Ectodermal cell (in vitro differentiated cells): ENCODE data around the gene CDH4.

Experiments
- H3K27ac ChIP-seq: 2 replicates; pipeline ENCODE4 v1.7.0; 2013; ENCODE audit warnings: mild to moderate bottlenecking, low read depth, low read length; ENCODE audit not compliant: insufficient read depth, poor library complexity, severe bottlenecking
- H3K27me3 ChIP-seq: 2 replicates; pipeline ENCODE4 v1.7.0; 2013; ENCODE audit warnings: mild to moderate bottlenecking, low read length; ENCODE audit not compliant: insufficient read depth, control insufficient read depth, poor library complexity, severe bottlenecking
- H3K36me3 ChIP-seq: one replicate; pipeline ENCODE4 v1.7.0; 2013; ENCODE audit warnings: low read length; ENCODE audit not compliant: control insufficient read depth, insufficient read depth
- H3K4me1 ChIP-seq: one replicate; pipeline ENCODE4 v1.7.0; 2013; ENCODE audit warnings: low read length; ENCODE audit not compliant: control insufficient read depth, insufficient read depth
- H3K4me3 ChIP-seq: 2 replicates; pipeline ENCODE4 v1.7.0; 2013; ENCODE audit warnings: low read depth, low read length, control low read depth; ENCODE audit not compliant: insufficient read depth
- H3K9me3 ChIP-seq: 2 replicates; pipeline ENCODE4 v1.7.0; 2013; ENCODE audit warnings: mild to moderate bottlenecking, low read length, moderate library complexity; ENCODE audit not compliant: control insufficient read depth
- WGBS, 2 experiments: methylation state at CpG; one replicate each; pipeline ENCODE4 v1.1.7; 2013; ENCODE audit warnings: missing lambda C conversion rate in 2 of 2; 5-methylcytosine and 5-hydroxymethylcytosine counted together

CDH4 gene

DNA sequence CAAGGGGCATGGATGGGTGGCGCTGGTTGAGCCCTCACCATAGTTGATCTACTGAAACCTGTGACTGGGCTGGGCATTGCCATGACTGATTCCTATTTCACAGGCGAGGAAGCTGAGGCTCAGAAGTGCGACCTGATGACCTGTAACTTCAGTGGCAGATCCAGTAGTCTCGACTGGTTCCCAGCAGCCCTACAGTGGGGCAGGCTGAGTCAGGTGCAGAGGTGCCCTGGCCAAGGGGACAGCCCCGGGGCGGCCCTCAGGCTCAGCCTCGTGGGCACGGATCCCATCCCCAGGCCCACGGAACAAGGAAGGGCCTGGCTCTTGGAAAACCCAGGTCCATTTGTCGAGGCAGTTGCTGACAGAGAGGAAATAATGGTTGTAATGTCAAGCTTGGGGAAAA is 283.0 kb downstream of the CDH4 start:
- WGBS, 2 experiments: 89% methylated on average over 10 of the region's 10 CpGs
- no peak overlapping the region for H3K4me3 ChIP-seq
- H3K36me3 ChIP-seq: no peaks in the 10 kb centered on the region
- no peak overlapping the region for H3K27ac ChIP-seq
- no peaks in the 10 kb centered on the region for H3K9me3 ChIP-seq
- no peaks in the 10 kb centered on the region for H3K27me3 ChIP-seq
- no peaks in the 10 kb centered on the region for H3K4me1 ChIP-seq

DNA sequence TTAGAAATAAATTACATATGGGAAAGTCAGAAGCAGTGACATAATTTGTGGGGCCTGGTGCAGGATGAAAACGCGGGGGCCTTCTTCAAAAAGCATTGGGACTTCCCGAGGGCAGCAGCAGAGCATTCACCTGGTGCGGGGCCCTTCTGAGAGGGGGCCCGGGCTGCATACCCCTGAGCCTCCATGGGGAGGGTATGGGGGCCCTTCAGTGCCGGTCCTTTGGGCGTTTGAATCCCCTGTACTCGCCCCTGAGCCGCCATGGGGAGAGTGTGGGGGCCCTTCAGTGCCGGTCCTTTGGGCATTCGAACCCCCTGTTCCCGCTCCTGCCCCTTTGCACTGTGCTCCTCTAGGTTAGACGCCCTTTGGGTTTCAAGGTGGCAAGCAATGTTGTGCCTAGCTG is 283.5 kb downstream of the CDH4 start:
- H3K27me3 ChIP-seq: no peaks in the 10 kb centered on the region
- H3K4me3 ChIP-seq: no peak overlapping the region
- no peaks in the 10 kb centered on the region for H3K36me3 ChIP-seq
- no peaks in the 10 kb centered on the region for H3K4me1 ChIP-seq
- no peaks in the 10 kb centered on the region for H3K9me3 ChIP-seq
- WGBS, 2 experiments: 92 to 94% methylated on average over 13 of the region's 13 CpGs
- no peak overlapping the region for H3K27ac ChIP-seq

DNA sequence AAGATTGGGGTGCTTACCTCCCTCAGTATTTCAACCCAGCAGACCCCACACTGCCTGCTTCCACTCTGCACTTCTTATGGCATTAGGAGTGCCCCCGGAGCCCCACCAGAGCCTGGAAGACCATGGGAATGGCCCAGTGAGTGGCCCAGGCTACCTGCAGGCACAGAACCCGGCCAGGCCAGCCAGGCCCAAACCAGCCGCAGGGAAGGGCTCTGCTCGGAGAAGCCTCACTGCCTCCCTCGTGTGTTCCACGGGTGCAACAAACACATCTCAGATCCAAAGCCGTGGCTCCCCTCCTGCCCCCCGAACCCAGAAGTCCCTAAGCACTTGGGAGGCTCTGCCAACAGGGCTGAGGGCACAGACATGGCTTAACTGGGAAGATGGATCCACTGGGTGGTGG is 283.9 kb downstream of the CDH4 start:
- Histone ChIP-seq H3K27ac (no peak overlapping the region), H3K4me3 (no peak overlapping the region), H3K4me1 (no peaks in the 10 kb centered on the region), H3K9me3 (no peaks in the 10 kb centered on the region), H3K36me3 (no peaks in the 10 kb centered on the region), H3K27me3 (no peaks in the 10 kb centered on the region)
- 87 to 89% methylated on average over 8 of the region's 8 CpGs for WGBS, 2 experiments

DNA sequence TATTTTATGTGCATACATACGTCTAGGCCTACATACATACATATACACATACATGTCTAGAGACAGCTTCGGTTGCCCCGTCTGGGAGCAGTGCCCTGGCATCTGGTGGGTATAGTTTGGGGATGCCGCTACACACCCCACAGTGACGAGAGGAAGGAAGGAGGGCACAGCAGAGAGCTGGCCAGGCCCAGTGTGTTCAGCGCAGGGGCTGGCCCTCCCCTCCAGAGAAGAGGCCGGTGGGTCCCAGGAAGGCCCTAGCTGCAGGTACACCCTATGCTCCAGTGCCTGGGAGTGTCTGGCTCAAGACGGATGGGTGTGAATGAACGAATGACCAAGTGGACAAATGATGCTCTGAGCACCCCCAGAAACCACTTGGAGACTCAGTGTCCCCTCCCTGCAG is 284.6 kb downstream of the CDH4 start:
- Histone ChIP-seq H3K27me3 (no peaks in the 10 kb centered on the region), H3K4me3 (no peak overlapping the region), H3K36me3 (no peaks in the 10 kb centered on the region), H3K9me3 (no peaks in the 10 kb centered on the region), H3K4me1 (no peaks in the 10 kb centered on the region), H3K27ac (no peak overlapping the region)
- WGBS, 2 experiments: 95% methylated on average over 9 of the region's 9 CpGs

DNA sequence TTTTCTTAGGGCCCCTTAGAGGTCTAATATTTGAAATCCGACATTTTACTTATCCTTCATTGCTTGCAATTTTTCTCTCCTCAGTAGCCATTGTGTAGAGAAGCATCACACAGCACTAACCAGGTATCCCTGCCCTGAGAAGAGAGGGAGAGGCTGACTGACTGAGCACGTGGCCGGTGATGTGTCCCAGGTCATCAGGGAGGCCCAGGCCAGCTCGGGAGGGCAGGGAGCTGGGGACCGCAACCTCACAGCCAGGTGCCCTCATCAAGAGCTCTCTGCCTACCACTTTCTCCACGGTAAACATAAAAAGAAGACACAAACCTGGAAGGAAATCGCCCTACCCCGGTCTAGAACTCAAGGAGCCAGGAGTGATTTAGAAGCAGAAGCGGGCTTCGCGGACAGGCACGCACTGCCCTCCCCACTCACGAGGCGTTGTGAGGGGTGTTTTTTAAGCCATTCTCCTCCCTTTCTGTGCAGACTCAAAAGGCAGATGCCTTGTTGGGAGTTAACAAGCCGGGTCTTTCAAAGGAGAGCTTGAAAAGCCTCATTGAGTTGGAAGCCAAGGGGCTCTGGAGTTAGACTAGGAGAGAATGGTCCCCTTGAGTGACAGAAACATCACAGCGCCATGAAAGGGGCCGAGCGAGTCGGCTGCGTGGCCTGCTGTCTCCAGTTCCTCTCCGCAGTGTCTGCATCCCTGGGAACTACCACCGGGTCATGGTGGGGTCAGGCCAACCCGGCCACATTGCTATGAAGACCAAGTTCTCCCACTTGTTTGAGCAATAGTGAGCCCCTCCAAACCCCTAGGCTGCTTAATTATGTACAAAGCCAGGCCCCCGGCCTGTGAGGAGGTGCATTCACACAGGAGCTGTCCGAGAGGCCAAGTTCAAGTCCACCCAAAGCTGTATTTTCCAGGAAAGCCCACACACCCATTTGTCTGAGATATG is 285.4 kb downstream of the CDH4 start:
- Histone ChIP-seq H3K4me1 (no peaks in the 10 kb centered on the region), H3K4me3 (no peak overlapping the region), H3K27ac (no peak overlapping the region), H3K36me3 (no peaks in the 10 kb centered on the region), H3K9me3 (no peaks in the 10 kb centered on the region), H3K27me3 (no peaks in the 10 kb centered on the region)
- WGBS, 2 experiments: 88 to 89% methylated on average over 25 of the region's 25 CpGs

DNA sequence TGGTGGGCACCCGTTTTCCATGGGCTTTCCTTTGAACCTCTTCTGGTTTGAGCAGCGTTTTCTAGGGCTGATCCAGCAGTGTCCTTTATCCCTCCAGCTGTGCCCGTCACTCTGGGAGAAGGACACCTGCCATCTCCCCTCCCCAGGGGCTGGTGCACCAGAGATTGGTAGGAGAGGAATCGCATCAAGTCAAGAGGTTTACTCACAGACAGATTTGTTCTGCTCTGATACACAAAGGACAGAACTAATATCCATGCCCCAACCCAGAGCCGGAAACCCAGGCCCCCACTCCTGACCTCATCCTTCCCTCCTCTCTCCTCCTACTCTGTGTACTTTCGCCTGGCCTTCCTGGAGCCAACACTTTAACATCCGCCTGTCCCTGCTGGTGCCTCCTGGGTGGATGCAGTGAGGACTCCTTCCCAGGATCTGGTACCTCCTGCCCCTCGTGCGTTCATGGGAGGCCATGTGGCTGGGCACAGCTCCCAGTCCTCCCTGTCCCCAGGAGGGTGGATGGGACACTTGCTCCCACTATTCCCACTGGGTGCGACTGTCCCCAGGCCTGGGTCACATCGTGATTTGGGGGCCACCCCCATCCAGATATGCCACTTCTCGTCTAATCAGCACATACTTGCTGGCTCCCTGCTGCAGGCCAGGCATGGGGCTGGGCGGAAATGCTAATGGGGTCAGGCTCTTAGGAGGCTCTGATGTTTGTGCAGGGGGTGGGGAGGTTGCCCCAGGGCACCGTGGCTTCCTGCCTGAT is 286.3 kb downstream of the CDH4 start:
- no peaks in the 10 kb centered on the region for H3K27me3 ChIP-seq

DNA sequence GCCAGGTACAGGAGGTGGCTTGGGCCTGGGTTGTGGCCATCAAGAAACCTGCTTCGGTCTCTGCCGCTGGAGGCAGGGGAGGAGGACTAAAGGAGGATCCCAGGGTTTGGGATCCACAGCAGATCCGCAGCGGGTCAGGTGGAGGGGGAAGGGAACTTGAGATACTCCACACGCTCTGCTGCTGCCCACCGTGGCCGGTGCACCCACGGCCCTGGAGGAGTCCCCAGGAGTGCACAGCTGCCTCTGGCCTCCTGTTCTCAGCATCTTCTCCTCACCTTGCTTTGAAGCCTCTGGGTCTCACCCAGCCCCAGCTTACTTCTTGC is 286.8 kb downstream of the CDH4 start:
- H3K9me3 ChIP-seq: no peaks in the 10 kb centered on the region
- H3K27me3 ChIP-seq: no peaks in the 10 kb centered on the region
- no peaks in the 10 kb centered on the region for H3K4me1 ChIP-seq
- H3K4me3 ChIP-seq: no peak overlapping the region
- 95 to 96% methylated on average over 8 of the region's 8 CpGs for WGBS, 2 experiments
- H3K27ac ChIP-seq: no peak overlapping the region
- H3K36me3 ChIP-seq: no peaks in the 10 kb centered on the region

More for the DNA sequence above, 286.3 kb downstream of the CDH4 start:
- Histone ChIP-seq H3K4me3 (no peak overlapping the region), H3K36me3 (no peaks in the 10 kb centered on the region), H3K27ac (no peak overlapping the region), H3K9me3 (no peaks in the 10 kb centered on the region), H3K4me1 (no peaks in the 10 kb centered on the region)
- WGBS, 2 experiments: 88% methylated on average over 14 of the region's 14 CpGs

DNA sequence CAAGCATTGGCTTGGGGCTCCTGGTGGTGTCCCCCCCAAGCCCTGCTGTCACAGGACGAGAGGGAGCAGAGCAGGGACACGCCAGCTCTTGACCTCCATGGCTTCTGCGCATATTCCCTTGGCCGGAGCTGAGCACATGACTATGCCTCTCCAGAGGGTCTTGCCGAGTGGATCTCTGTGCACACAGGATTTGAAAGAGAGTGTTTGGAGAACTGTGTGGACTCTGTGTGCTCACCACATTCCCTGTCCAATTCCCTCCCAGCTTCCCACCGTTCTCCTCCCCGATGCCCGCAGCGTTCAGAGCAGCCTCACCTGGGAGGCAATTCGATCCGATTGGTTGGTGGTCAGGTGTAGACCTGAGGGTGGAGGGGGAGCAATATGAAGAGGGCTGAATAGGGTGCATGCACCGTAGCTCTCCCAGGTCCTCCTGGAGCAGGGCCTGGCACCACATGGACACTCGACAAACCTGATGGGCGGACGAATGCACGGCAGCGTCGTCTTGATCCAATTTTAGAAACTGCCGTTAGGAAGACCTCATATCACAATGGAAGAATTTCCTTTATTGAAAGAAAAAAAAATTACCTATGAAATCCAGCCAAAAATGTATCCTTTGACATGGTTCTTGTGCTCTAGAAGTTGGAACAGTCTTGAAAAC is 287.8 kb downstream of the CDH4 start:
- WGBS, 2 experiments: 93 to 94% methylated on average over 17 to 19 of the region's 19 CpGs
- no peaks in the 10 kb centered on the region for H3K27me3 ChIP-seq

DNA sequence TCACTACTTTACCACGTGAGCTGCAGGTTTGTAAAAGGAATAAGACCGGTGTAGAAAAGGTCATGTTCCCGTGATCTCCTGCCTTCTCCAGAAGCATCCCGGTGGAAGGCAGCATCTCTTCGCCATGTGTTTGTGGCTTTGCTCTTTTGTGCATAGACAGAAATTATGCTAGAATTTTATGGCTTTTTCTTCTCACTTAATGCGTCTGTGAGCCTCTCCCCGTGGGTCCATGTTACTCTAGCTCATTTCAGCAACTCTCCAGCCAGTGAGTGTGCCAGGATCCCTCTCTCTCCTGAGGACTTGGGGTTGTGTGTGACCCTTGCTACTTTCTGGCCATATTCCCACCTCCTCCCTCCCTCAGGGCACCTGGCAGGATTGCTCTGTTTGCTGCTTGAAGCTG is 289.5 kb downstream of the CDH4 start:
- Histone ChIP-seq H3K36me3 (no peaks in the 10 kb centered on the region), H3K27me3 (no peaks in the 10 kb centered on the region), H3K4me3 (no peak overlapping the region), H3K4me1 (no peaks in the 10 kb centered on the region), H3K9me3 (no peaks in the 10 kb centered on the region), H3K27ac (no peak overlapping the region)
- WGBS, 2 experiments: 95% methylated on average over 7 of the region's 7 CpGs

More for the DNA sequence above, 287.8 kb downstream of the CDH4 start:
- no peaks in the 10 kb centered on the region for H3K4me1 ChIP-seq
- no peaks in the 10 kb centered on the region for H3K9me3 ChIP-seq
- H3K4me3 ChIP-seq: no peak overlapping the region
- H3K27ac ChIP-seq: no peak overlapping the region
- H3K36me3 ChIP-seq: no peaks in the 10 kb centered on the region

DNA sequence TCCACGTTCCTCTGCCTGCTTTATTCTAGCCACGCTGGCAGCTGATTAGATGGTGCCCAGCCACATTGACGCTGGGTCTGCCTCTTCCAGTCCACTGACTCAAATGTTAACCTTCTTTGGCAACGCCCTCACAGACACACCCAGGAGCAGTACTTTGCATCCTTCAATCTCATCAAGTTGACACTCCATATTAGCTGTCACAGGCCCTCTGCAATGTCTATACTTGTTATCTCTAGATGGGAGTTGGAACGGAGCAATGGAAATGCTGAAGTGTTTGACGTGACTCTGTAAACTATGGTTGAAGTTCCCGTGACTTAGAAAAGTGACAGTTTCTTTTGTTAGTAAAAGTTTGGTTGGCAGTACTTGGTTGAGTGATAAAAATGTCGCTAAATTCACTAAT is 291.0 kb downstream of the CDH4 start:
- Histone ChIP-seq H3K4me3 (no peak overlapping the region), H3K27me3 (no peaks in the 10 kb centered on the region), H3K9me3 (no peaks in the 10 kb centered on the region), H3K4me1 (no peaks in the 10 kb centered on the region), H3K36me3 (no peaks in the 10 kb centered on the region), H3K27ac (no peak overlapping the region)
- 89 to 98% methylated on average over 6 to 7 of the region's 8 CpGs for WGBS, 2 experiments
